Measurements from ENCODE around the gene TRDN.

The TRDN gene

DNA sequence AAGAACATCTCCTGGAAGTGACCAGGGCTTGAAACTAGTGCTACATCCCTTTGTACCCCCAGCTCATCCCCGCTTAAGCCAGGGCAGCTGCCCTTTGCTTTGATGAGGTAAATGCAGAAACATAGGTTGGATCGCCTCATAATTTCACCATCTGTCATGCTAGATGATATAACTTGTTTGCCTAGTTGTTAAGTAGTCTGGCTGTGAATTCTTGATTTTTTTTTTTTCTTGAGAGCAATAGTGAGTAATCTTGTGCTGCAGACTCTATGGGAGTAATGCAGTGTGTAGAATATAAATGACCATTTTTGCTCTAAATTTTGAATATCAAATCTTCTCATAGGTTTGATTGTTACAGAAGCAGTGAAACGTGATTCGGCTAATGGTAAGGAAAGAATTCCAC lies 4.1 kb downstream of the TRDN start:
- TF ChIP-seq, protein P1, sequence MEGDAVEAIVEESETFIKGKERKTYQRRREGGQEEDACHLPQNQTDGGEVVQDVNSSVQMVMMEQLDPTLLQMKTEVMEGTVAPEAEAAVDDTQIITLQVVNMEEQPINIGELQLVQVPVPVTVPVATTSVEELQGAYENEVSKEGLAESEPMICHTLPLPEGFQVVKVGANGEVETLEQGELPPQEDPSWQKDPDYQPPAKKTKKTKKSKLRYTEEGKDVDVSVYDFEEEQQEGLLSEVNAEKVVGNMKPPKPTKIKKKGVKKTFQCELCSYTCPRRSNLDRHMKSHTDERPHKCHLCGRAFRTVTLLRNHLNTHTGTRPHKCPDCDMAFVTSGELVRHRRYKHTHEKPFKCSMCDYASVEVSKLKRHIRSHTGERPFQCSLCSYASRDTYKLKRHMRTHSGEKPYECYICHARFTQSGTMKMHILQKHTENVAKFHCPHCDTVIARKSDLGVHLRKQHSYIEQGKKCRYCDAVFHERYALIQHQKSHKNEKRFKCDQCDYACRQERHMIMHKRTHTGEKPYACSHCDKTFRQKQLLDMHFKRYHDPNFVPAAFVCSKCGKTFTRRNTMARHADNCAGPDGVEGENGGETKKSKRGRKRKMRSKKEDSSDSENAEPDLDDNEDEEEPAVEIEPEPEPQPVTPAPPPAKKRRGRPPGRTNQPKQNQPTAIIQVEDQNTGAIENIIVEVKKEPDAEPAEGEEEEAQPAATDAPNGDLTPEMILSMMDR (IDR thresholded peaks at IDR 0.05; ENCODE audit: control insufficient read depth, extremely low read depth, insufficient read depth), result no peak
- DNase-seq (ENCODE audit: low read depth), result no peak
- no peak overlapping the region for H3K4me3 ChIP-seq (ENCODE audit: low read depth, low read length)

DNA sequence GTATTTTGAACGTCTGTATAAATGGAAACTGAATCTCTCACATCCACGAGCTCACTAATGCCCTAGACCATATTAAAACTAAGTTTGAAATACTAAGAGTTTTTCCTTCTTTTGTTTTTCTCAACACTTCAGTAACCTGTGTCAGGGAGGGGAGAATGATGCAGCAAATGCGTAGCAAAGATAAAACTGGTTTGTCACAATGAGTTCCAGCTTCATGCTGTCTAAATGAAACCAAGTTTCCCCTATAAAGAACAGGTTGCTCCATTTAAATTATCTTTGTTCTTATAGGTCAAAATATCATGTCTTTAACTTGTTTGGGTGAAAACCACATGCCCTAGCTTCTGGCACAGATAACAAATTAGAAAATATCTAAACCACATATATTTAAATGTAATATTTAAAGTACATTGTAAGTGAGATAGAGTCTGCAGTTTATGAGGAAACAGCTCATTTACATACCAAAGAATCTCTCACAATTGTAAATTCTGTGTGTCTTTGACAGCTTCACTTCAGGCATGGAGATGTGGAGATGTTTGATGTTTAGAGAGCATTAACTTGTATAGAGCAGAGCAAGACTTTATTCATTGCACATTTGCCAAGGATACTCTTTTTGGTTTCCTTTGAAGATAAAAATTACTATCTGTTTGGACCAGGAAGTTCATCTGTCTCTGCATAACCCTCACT lies 7.3 kb downstream of the TRDN start:
- no peak overlapping the region for H3K4me3 ChIP-seq (ENCODE audit: low read depth, low read length)
- no peak for DNase-seq (ENCODE audit: low read depth)
- TF ChIP-seq, protein P1 (IDR thresholded peaks at IDR 0.05; ENCODE audit: control insufficient read depth, extremely low read depth, insufficient read depth), result no peak

DNA sequence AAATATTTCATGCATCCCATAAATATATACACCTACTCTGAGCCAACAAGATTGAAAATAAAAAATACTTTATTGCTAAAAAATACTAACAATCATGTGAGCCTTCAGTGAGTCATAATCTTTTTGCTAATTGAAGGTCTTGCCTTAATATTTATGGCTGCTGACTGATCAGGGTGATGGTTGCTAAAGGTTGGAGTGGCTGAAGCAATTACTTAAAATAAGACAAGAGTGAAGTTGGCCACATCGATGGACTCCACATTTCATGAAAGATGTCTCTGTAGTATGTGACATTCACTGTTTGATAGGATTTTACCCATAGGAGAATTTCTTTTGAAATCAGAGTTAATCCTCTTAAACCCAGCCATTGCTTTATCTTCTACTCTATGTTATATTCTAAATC lies 11.1 kb downstream of the TRDN start:
- H3K4me3 ChIP-seq (ENCODE audit: low read depth, low read length), result no peak overlapping the region
- no peak for DNase-seq (ENCODE audit: low read depth)
- TF ChIP-seq, protein P1 (IDR thresholded peaks at IDR 0.05; ENCODE audit: control insufficient read depth, extremely low read depth, insufficient read depth), result no peak

DNA sequence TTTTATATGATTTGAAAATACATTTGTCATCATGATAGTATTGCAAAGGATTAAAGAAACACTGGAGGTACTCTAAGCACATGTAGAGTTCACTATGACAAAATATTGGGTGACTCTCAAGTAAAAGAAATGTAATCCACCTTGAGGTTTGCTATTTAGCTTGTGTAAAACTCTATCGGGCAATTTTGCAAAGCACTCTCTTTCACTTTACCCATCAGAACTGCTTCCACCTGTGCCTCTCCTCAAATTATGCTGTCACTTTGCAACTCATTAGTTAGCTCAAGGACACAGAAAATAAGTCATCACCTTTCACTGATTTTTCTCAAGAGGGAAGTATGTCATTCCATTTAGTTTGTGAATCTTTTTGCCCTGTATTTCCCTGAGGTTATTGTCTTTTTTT lies 14.0 kb downstream of the TRDN start:
- no peak overlapping the region for H3K4me3 ChIP-seq (ENCODE audit: low read depth, low read length)
- DNase-seq (ENCODE audit: low read depth), result no peak
- TF ChIP-seq, protein P1 (IDR thresholded peaks at IDR 0.05; ENCODE audit: control insufficient read depth, extremely low read depth, insufficient read depth), result no peak

DNA sequence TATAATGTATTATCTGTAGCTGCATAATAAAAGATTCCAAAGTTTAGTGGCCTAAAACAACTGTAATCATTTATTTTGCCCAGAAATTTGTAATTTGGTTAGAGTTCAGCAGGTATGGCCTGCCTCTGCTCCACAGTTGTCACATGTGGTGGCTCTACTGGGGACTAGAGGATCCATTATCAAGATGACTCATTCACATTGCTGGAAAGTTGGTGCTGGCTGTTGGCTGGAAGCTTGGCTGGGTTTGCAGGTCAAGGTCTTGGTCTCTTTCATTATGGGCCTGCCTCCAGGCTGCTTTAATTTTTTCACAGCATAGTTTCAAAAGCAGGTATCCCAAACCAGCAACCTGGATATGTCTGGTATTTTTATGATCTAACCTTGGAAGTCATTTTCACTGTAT lies 17.6 kb downstream of the TRDN start:
- TF ChIP-seq, protein P1 (IDR thresholded peaks at IDR 0.05; ENCODE audit: control insufficient read depth, extremely low read depth, insufficient read depth), result no peak
- H3K4me3 ChIP-seq (ENCODE audit: low read depth, low read length), result no peak overlapping the region
- DNase-seq (ENCODE audit: low read depth), result no peak

DNA sequence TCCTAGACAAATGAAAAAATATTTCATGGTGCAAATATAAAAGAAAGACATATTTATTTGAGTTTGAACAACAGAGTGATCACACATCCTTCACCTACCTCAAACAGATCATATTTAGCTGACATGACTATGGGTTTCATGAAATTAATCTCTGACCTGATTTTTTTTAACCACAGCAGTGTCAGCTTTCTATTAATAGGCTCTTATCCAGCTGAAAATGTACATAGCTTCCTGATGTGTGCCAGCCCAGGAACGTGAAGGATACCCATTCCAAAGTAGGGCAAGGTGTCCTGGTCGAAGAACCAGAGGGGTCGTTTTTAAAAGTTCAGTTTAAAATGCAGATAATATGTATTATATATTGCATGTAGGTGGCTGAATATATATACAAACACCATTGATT lies 19.8 kb downstream of the TRDN start:
- no peak for DNase-seq (ENCODE audit: low read depth)
- H3K4me3 ChIP-seq (ENCODE audit: low read depth, low read length), result no peak overlapping the region
- TF ChIP-seq, protein P1 (IDR thresholded peaks at IDR 0.05; ENCODE audit: control insufficient read depth, extremely low read depth, insufficient read depth), result no peak

DNA sequence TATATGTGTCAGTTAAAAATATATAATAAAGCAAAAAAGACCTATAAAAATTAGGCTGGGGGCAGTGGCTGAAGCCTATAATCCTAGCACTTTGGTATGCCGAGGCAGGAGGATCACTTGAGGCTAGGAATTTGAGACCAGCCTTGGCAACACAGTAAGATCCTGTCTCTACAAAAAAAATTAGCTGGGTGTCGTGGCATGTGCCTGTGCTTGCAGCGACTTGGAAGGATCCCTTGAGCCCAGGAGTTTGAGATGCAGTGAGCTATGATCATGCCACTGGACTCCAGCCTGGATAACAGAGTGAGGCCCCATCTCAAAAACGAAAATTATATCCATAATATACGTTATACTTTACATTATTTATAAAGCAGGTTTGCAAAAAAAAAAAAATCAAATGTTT lies 20.7 kb downstream of the TRDN start:
- DNase-seq (ENCODE audit: low read depth), result no peak
- no peak overlapping the region for H3K4me3 ChIP-seq (ENCODE audit: low read depth, low read length)

More for the DNA sequence above, 20.7 kb downstream of the TRDN start:
- TF ChIP-seq, protein P1 (IDR thresholded peaks at IDR 0.05; ENCODE audit: control insufficient read depth, extremely low read depth, insufficient read depth), result no peak
